ENCODE data around the gene RNF17.
A peak's percentile ranks its signal among the peaks of the same experiment; 100 is the strongest.

RNF17 gene

GRCh38 chr13:24900507-24900906 is 136.5 kb downstream of the RNF17 start:
- DNase-seq (ENCODE audit: low spot score): no peak

DNA sequence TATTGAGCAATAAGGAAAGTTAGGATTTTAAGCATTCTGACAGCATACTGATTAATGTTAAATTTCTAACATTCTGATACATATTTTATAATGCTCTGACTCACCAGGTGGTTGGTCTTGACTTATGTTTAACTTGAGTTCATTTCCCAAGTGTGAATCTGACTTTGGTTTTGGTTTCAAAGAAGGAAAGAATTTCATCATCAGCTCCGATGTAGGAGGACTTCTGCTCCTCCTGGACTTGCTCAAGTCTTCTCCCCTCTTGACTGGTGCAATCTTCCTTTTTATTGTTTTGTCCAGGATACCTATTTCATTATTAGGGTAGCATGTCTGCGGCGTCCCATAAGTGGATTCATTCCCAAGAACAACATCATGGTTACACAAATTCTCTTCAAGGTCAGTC is 141.3 kb downstream of the RNF17 start:
- no peak for DNase-seq (ENCODE audit: low spot score)

DNA sequence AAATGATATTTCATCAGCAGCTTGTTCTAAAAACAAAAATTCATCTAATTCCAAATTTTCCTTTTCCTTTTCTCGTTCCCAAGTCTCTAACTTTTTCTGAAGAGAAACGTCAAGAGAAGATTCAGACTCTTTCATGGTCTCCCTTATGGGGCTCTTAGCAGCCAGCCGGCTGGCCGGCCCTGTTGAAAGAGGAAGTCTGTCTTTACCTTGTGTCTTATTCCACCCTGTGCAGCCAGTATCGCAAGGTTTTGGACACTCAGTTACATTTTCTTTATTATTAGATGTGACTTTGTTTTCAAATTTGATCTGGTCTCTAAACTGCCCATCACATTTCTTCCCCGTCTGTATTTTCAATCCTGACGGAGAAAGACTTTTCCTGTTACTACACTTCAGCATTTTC is 142.3 kb downstream of the RNF17 start:
- DNase-seq (ENCODE audit: low spot score): no peak

GRCh38 chr13:24910502-24911132 is 146.6 kb downstream of the RNF17 start:
- DNase-seq (ENCODE audit: low spot score): no peak

- no peak for DNase-seq (ENCODE audit: low spot score)
Measured at GRCh38 chr13:24911133-24911908, 147.4 kb downstream of the RNF17 start.

DNA sequence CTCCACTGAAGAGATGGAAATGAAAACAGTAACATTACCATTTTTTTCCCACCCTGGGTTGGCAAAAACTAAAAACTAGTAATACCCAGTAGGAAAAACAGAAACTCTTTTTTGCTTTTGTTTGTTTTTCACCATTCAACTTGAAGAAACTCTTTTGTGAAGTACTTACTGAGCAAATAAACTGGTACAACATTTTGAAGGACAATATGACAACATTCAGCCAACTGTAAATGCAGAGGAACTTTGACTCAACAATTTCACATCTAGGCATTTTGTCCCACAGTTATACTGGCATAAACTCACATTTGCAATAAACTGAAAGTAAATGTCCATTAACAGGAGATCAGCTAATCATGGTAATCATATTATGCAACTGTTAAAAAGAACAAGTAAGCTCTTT is 152.5 kb downstream of the RNF17 start:
- DNase-seq (ENCODE audit: low spot score): no peak

- DNase-seq (ENCODE audit: low spot score): no peak
Measured at GRCh38 chr13:24921003-24921402, 157.0 kb downstream of the RNF17 start.

DNA sequence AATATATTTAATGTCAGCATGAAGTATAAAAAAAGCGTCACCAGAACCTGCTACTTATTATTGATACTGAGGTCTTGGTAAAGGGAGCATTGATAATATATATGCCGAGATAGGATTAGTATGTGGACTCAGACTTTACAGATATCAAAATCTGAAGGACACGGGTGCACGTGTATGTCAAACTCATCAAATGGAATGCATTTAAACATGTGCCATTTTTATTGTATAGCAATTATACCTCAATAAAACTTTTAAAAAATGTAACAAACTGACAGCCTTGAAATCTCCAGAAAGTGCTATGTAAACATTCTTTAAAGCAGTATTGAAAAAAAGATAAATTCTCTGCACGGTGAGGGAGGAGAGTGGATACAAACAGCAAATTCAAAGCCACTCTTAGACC is 157.9 kb downstream of the RNF17 start:
- no peak for DNase-seq (ENCODE audit: low spot score)

DNA sequence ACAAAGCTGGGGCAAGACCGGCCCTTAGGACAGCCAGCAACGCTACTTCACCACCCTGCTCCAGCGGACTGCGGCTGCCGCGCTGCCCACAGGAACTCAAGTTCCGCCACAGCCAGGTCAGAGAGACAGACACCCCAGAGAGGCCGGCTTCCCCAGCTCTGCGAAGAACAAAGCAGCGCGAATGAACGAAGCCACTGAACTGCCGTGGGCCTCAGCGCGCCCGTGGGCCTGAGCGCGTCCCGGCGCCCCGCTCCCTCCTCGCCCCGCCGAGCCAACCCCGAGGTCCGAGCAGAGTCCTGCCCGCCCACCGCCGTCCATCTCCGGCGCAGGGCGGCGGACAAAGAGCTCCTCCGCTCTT is 158.4 kb downstream of the RNF17 start:
- no peak for DNase-seq (ENCODE audit: low spot score)

GRCh38 chr13:24922745-24923591 is 159.0 kb downstream of the RNF17 start:
- DNase-seq (ENCODE audit: low spot score): peak; percentile 99

GRCh38 chr13:24925318-24926231 is 161.6 kb downstream of the RNF17 start:
- DNase-seq (ENCODE audit: low spot score): no peak

GRCh38 chr13:24927810-24928404 is 163.9 kb downstream of the RNF17 start:
- DNase-seq (ENCODE audit: low spot score): no peak

DNA sequence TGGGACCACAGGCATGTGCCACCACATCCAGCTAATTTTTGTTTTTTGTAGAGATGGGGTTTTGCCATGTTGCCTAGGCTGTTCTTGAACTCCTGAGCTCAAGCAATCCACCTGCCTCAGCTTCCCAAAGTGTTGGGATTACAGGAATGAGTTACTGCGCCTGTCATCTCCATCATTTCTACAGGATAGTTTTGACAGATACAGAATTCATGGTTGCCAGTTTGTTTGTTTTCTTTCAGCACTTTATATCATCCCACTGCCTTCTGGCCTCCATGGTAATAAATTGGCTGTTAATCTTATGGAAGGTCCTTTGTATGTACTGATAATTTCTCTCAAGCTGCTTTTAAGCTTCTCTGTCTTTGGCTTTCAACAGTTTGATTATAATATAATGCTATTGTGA is 165.2 kb downstream of the RNF17 start:
- no peak for DNase-seq (ENCODE audit: low spot score)

Data from left forelimb (tissue), 1 donor.